Trophoblast cell (in vitro differentiated cells and primary cell): Measurements from ENCODE around the gene KCNJ15.

Source experiments
- DNase-seq, 2 donors: peaks; one replicate each; pipeline ENCODE4 v3.0.0-alpha.2; 2016
- H2AFZ ChIP-seq: 2 replicates; pipeline ENCODE4 v1.6.1; 2013; ENCODE audit warnings: low read length, moderate library complexity, mild to moderate bottlenecking; ENCODE audit not compliant: insufficient read depth, poor library complexity
- H2AK5ac ChIP-seq: 2 replicates; pipeline ENCODE4 v1.6.1; 2013; ENCODE audit warnings: mild to moderate bottlenecking, low read length
- H2BK120ac ChIP-seq: 2 replicates; pipeline ENCODE4 v1.6.1; 2013; ENCODE audit warnings: low read length, mild to moderate bottlenecking, moderate library complexity; ENCODE audit not compliant: insufficient read depth, poor library complexity
- H2BK12ac ChIP-seq: 2 replicates; pipeline ENCODE4 v1.6.1; 2013; ENCODE audit warnings: mild to moderate bottlenecking, low read length, moderate library complexity
- H2BK5ac ChIP-seq: 2 replicates; pipeline ENCODE4 v1.6.1; 2013; ENCODE audit warnings: low read length, low read depth, moderate library complexity, mild to moderate bottlenecking; ENCODE audit not compliant: poor library complexity
- H3K14ac ChIP-seq: 2 replicates; pipeline ENCODE4 v1.6.1; 2013; ENCODE audit warnings: mild to moderate bottlenecking, low read length
- H3K18ac ChIP-seq: 2 replicates; pipeline ENCODE4 v1.6.1; 2013; ENCODE audit warnings: mild to moderate bottlenecking, low read length
- H3K23ac ChIP-seq: 2 replicates; pipeline ENCODE4 v1.6.1; 2013; ENCODE audit warnings: low read length
- H3K27ac ChIP-seq: 2 replicates; pipeline ENCODE4 v1.5.1; 2013; ENCODE audit warnings: low read depth, mild to moderate bottlenecking, inconsistent platforms, low read length, moderate library complexity
- H3K27me3 ChIP-seq: 2 replicates; pipeline ENCODE4 v1.6.1; 2013; ENCODE audit warnings: inconsistent platforms, mild to moderate bottlenecking, low read length, moderate library complexity; ENCODE audit not compliant: insufficient read depth
- H3K36me3 ChIP-seq, 2 experiments: 1 replicate in 1 of 2; 2 replicates in 1 of 2; pipeline ENCODE4 v1.6.1; 2013; ENCODE audit warnings: low read length in 2 of 2, mild to moderate bottlenecking in 2 of 2, moderate library complexity in 1 of 2; ENCODE audit not compliant: insufficient read depth in 2 of 2, control insufficient read depth in 1 of 2
- H3K4ac ChIP-seq: 2 replicates; pipeline ENCODE4 v1.6.1; 2013; ENCODE audit warnings: low read depth, mild to moderate bottlenecking, low read length, moderate library complexity
- H3K4me1 ChIP-seq, 2 experiments: 1 replicate in 1 of 2; 2 replicates in 1 of 2; pipeline ENCODE4 v1.6.1; 2013; ENCODE audit warnings: low read length in 2 of 2, mild to moderate bottlenecking in 2 of 2, moderate library complexity in 1 of 2; ENCODE audit not compliant: insufficient read depth in 2 of 2, control insufficient read depth in 1 of 2
- H3K4me2 ChIP-seq: 2 replicates; pipeline ENCODE4 v1.6.1; 2013; ENCODE audit warnings: inconsistent platforms, mild to moderate bottlenecking, low read length, moderate library complexity
- H3K4me3 ChIP-seq: 2 replicates; pipeline ENCODE4 v1.5.1; 2013; ENCODE audit warnings: mild to moderate bottlenecking, low read depth, low read length, inconsistent platforms
- H3K79me1 ChIP-seq: one replicate; pipeline ENCODE4 v1.6.1; 2013; ENCODE audit warnings: low read length
- H3K79me2 ChIP-seq: 2 replicates; pipeline ENCODE4 v1.6.1; 2013; ENCODE audit warnings: low read length, mild to moderate bottlenecking; ENCODE audit not compliant: control insufficient read depth, insufficient read depth, poor library complexity
- H3K9ac ChIP-seq: 2 replicates; pipeline ENCODE4 v1.6.1; 2013; ENCODE audit warnings: mild to moderate bottlenecking, low read length
- H3K9me3 ChIP-seq: 2 replicates; pipeline ENCODE4 v1.6.1; 2013; ENCODE audit warnings: low read depth, mild to moderate bottlenecking, control low read depth, inconsistent platforms, low read length; ENCODE audit not compliant: insufficient read depth
- H4K12ac ChIP-seq: 2 replicates; pipeline ENCODE4 v1.6.1; 2013; ENCODE audit warnings: low read depth, mild to moderate bottlenecking, low read length, moderate library complexity
- H4K8ac ChIP-seq: 2 replicates; pipeline ENCODE4 v1.6.1; 2013; ENCODE audit warnings: low read depth, mild to moderate bottlenecking, low read length, moderate library complexity
- H4K91ac ChIP-seq: one replicate; pipeline ENCODE4 v1.6.1; 2013; ENCODE audit warnings: low read depth, mild to moderate bottlenecking, low read length, moderate library complexity
- WGBS: extraction: QIAGEN DNeasy Blood & Tissue Kit; methylation state at CpG from one replicate; pipeline ENCODE4 v1.1.7; 2013; ENCODE audit warnings: missing lambda C conversion rate; ENCODE audit not compliant: insufficient read length, insufficient coverage; ENCODE audit errors: extremely low coverage; 5-methylcytosine and 5-hydroxymethylcytosine counted together

The KCNJ15 gene

GRCh38 chr21:38297871-38298270 is 41.1 kb downstream of the KCNJ15 start:
- WGBS: no CpG with 5 or more reads among the region's 3 CpGs
- Histone ChIP-seq H2AFZ (no peak overlapping the region), H2BK120ac (no peak overlapping the region), H2BK12ac (no peak overlapping the region), H3K27me3 (no peaks in the 10 kb centered on the region), H4K91ac (no peak overlapping the region), H3K14ac (no peak overlapping the region), H4K12ac (no peak overlapping the region), H3K27ac (peak overlapping the region; percentile 55), H2BK5ac (no peak overlapping the region), H3K23ac (no peak overlapping the region), H3K4me3 (no peak overlapping the region), H3K79me1 (peaks cover 8% of the 10 kb centered on the region), H4K8ac (no peak overlapping the region), H3K36me3 (no peaks in the 10 kb centered on the region), H3K4ac (no peak overlapping the region), H3K9ac (no peak overlapping the region), H3K9me3 (peaks cover 1% of the 10 kb centered on the region), H3K4me2 (no peak overlapping the region), H3K4me1 (peaks cover 14 to 19% of the 10 kb centered on the region in 2 experiments), H3K18ac (no peak overlapping the region), H2AK5ac (no peak overlapping the region), H3K79me2 (no peaks in the 10 kb centered on the region)
- DNase-seq: peak; percentile 82 to 96

GRCh38 chr21:38298832-38299231 is 42.0 kb downstream of the KCNJ15 start:
- no peak overlapping the region for H3K18ac ChIP-seq

GRCh38 chr21:38299671-38300070 is 42.9 kb downstream of the KCNJ15 start:
- H3K79me2 ChIP-seq: no peaks in the 10 kb centered on the region
- DNase-seq: no peak
- H4K8ac ChIP-seq: no peak overlapping the region
- no peak overlapping the region for H3K4ac ChIP-seq
- H2BK120ac ChIP-seq: peak overlapping the region; percentile 41
- H3K23ac ChIP-seq: no peak overlapping the region
- no peak overlapping the region for H2AK5ac ChIP-seq
- H3K9ac ChIP-seq: no peak overlapping the region
- no peak overlapping the region for H2AFZ ChIP-seq
- H3K36me3 ChIP-seq: no peaks in the 10 kb centered on the region
- H3K4me3 ChIP-seq: no peak overlapping the region
- peak overlapping the region; percentile 3 for H2BK12ac ChIP-seq
- WGBS: no CpG with 5 or more reads among the region's 8 CpGs
- H4K12ac ChIP-seq: no peak overlapping the region
- peak overlapping the region; percentile 57 for H4K91ac ChIP-seq
- H3K27ac ChIP-seq: no peak overlapping the region
- H2BK5ac ChIP-seq: peak overlapping the region; percentile 43
- H3K4me2 ChIP-seq: no peak overlapping the region
- H3K14ac ChIP-seq: no peak overlapping the region
- peaks cover 8% of the 10 kb centered on the region for H3K79me1 ChIP-seq
- peaks cover 1% of the 10 kb centered on the region for H3K9me3 ChIP-seq
- H3K27me3 ChIP-seq: no peaks in the 10 kb centered on the region
- no peak overlapping the region for H3K18ac ChIP-seq
- H3K4me1 ChIP-seq: peaks cover 13 to 14% of the 10 kb centered on the region in 2 experiments

More at GRCh38 chr21:38298832-38299231, 42.0 kb downstream of the KCNJ15 start:
- Histone ChIP-seq H3K4me2 (no peak overlapping the region), H3K27ac (no peak overlapping the region), H2BK5ac (no peak overlapping the region), H2BK120ac (peak overlapping the region; percentile 1), H3K79me2 (no peaks in the 10 kb centered on the region), H3K4me3 (no peak overlapping the region), H2AK5ac (no peak overlapping the region), H4K8ac (no peak overlapping the region), H3K27me3 (no peaks in the 10 kb centered on the region), H3K79me1 (peaks cover 8% of the 10 kb centered on the region), H4K91ac (no peak overlapping the region), H3K4me1 (peaks cover 13 to 14% of the 10 kb centered on the region in 2 experiments), H3K23ac (no peak overlapping the region), H4K12ac (no peak overlapping the region), H3K9ac (no peak overlapping the region), H3K36me3 (no peaks in the 10 kb centered on the region), H3K14ac (no peak overlapping the region), H2BK12ac (no peak overlapping the region), H3K9me3 (peaks cover 1% of the 10 kb centered on the region), H2AFZ (no peak overlapping the region), H3K4ac (no peak overlapping the region)
- WGBS: no CpG with 5 or more reads among the region's 3 CpGs
- DNase-seq: no peak

- H4K8ac ChIP-seq: peak overlapping the region; percentile 15
- no peak overlapping the region for H3K18ac ChIP-seq
- no peak overlapping the region for H3K4me3 ChIP-seq
- no peak overlapping the region for H2AFZ ChIP-seq
- no peak overlapping the region for H3K4ac ChIP-seq
- H3K23ac ChIP-seq: no peak overlapping the region
- H3K27ac ChIP-seq: no peak overlapping the region
- H3K79me1 ChIP-seq: peaks cover 8% of the 10 kb centered on the region
- H4K12ac ChIP-seq: no peak overlapping the region
- H3K4me2 ChIP-seq: no peak overlapping the region
- WGBS: no CpG with 5 or more reads among the region's 7 CpGs
- DNase-seq: peak in 1 of 2 donors; percentile 14
- H2BK12ac ChIP-seq: peak overlapping the region; percentile 67
- H4K91ac ChIP-seq: no peak overlapping the region
- H2BK5ac ChIP-seq: peak overlapping the region; percentile 43
- no peaks in the 10 kb centered on the region for H3K36me3 ChIP-seq
- no peaks in the 10 kb centered on the region for H3K27me3 ChIP-seq
- peaks cover 1% of the 10 kb centered on the region for H3K9me3 ChIP-seq
- peak overlapping the region; percentile 41 for H2BK120ac ChIP-seq
- H3K9ac ChIP-seq: no peak overlapping the region
- H3K4me1 ChIP-seq: peaks cover 13 to 14% of the 10 kb centered on the region in 2 experiments
- H3K79me2 ChIP-seq: no peaks in the 10 kb centered on the region
- H2AK5ac ChIP-seq: no peak overlapping the region
- H3K14ac ChIP-seq: no peak overlapping the region
Measured at GRCh38 chr21:38300141-38300578, 43.4 kb downstream of the KCNJ15 start.
